GM12865 (cell line): ENCODE data around the gene MIER3.

ENCODE experiments used
- DNase-seq: peaks from one replicate; pipeline ENCODE4 v3.0.0; 2010; ENCODE audit warnings: low read depth
- H3K4me3 ChIP-seq: 2 replicates; pipeline ENCODE4 v1.5.1; 2011; ENCODE audit warnings: mild to moderate bottlenecking, low read depth, low read length, control low read depth
- TF ChIP-seq, protein P1 (sequence below): IDR thresholded peaks from 2 replicates; pipeline ENCODE4 v1.5.1; 2011; ENCODE audit warnings: low read length, control low read depth, low read depth, inconsistent platforms; ENCODE audit not compliant: insufficient read depth; ENCODE audit errors: missing control alignments

Gene MIER3

DNA sequence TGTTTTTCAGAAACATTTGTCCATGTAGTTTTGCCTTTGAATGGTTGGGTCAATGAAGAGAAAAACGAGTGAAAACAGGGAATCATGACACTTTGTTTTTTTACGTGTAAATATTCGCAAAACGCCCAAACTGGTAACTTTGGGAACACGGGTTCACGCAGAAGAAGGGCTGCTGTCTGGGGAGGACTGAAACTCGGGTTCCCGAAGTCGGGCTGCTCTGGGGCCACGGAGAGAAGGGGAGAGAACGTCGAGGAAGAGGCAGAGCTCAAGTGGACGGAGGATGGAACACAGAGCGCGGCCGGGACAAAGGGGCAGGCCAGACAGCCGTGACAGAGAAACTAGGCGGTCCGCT, 43.0 kb downstream of the MIER3 start:
- TF ChIP-seq, protein P1, sequence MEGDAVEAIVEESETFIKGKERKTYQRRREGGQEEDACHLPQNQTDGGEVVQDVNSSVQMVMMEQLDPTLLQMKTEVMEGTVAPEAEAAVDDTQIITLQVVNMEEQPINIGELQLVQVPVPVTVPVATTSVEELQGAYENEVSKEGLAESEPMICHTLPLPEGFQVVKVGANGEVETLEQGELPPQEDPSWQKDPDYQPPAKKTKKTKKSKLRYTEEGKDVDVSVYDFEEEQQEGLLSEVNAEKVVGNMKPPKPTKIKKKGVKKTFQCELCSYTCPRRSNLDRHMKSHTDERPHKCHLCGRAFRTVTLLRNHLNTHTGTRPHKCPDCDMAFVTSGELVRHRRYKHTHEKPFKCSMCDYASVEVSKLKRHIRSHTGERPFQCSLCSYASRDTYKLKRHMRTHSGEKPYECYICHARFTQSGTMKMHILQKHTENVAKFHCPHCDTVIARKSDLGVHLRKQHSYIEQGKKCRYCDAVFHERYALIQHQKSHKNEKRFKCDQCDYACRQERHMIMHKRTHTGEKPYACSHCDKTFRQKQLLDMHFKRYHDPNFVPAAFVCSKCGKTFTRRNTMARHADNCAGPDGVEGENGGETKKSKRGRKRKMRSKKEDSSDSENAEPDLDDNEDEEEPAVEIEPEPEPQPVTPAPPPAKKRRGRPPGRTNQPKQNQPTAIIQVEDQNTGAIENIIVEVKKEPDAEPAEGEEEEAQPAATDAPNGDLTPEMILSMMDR: no peak
- peak overlapping the region; percentile 59 for H3K4me3 ChIP-seq
- DNase-seq: no peak

DNA sequence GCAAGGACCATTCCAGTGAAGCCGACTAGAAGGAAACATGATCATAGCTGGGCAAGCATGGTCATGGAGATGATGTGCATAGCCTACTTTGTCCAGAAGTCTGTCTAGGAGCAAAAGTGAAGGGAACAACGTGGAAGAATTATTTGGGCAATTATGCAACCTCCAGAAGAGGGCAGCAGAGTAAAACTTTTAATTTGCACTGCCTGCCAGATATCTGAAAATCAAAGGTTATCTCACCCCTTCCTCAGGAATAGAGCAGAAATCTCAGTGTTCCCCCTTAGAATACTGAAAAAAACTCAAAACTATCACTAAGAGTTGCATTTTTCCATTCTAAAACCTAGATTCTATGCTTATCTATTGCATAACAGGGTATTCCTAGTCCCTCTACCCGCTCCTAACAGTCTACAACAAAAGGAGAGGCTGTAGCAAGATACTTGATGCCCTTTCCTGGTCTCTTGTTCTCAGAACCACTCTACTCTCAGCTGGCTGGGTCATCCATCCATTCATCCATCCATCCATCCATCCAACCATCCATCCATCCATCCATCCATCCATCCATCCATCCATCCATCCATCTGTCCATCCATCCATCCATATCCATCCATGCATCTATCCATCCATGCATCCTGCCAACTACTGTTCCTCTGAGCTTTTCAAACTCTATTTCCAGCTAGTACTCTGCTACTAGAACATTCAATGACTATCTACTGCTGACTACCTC, 50.9 kb downstream of the MIER3 start:
- no peak overlapping the region for H3K4me3 ChIP-seq
- TF ChIP-seq, protein P1: peak; percentile 62
- DNase-seq: peak; percentile 48

- no peak for DNase-seq
- TF ChIP-seq, protein P1: no peak
- no peak overlapping the region for H3K4me3 ChIP-seq
Measured at GRCh38 chr5:56900395-56900794, 51.5 kb downstream of the MIER3 start.

DNA sequence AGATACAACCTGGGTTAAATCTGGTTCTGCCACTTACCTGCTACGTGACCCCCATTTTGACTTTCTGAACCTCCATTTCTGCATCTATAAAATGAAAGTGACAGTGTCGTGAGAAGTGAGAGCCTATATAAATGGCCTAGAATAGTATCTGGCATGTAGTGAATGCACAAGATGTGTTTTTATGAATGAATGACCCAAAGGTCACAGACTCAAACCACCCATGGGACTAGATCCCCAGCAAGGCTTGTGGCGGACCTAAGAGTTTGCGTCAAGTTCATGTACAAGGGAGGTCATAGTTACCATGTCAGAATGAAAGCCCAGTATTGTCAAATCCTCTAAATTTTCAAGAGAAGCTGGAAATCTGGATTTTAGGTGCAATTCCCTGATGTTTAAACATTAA, 53.7 kb downstream of the MIER3 start:
- no peak for DNase-seq
- H3K4me3 ChIP-seq: no peak overlapping the region
- TF ChIP-seq, protein P1: no peak

DNA sequence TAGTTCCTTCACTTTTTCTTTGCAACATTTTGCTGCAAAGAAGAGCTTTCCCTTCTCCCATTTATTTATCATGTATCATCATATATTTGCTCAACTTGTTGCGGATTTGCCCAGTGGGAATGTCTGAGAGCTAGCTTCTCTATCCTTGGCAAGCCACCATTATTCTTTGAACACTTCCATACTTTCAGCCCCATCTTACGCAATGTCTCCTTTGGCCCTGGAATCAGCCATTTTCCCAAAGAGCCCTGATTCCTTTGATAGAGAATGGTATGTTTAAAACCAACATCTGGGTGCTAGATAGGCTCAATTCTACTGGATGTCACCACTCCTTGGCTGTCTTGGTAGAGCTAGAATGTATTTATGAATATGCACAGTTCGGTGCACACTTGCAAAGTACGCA, 55.2 kb downstream of the MIER3 start:
- DNase-seq: no peak
- H3K4me3 ChIP-seq: no peak overlapping the region
- TF ChIP-seq, protein P1: no peak

GRCh38 chr5:56893251-56893951, 58.5 kb downstream of the MIER3 start:
- H3K4me3 ChIP-seq: no peak overlapping the region
- DNase-seq: no peak
- TF ChIP-seq, protein P1: no peak
